ENCODE data around the gene FANCC. TPM values are rescaled to one million over a fixed set of nuclear protein-coding genes. Genes with fewer than 3 reads are reported as not detected.

Gene FANCC
- total and polyA plus RNA-seq, 2 of the 4 experiments (the other 2 are of a cell fraction) = 4.7 to 6.3 TPM

- no peaks in the 10 kb centered on the region for H3K9me3 ChIP-seq (ENCODE audit: control insufficient read depth, insufficient read depth, low read length)
- no peak overlapping the region for H2AFZ ChIP-seq (replicated peaks; ENCODE audit: low read length, poor library complexity)
- 0 out of 2 replicates have a peak, but pooled peaks cover 2% of the 10 kb centered on the region for H3K9me1 ChIP-seq (ENCODE audit: insufficient read depth, low read length)
- H2BK15ac ChIP-seq (ENCODE audit: low read depth, low read length) = no peak overlapping the region
- ChIA-PET CTCF (interaction anchor here (1.3 kb wide), 1 partner anchor 458 kb away, joined by 3 read pairs; no protein-coding TSS in a partner anchor), POLR2A (ENCODE audit: unreplicated experiment) (no interaction called here)
- H4K91ac ChIP-seq (ENCODE audit: insufficient read depth, low read depth, low read length) = no peak overlapping the region
- WGBS, 2 experiments (ENCODE audit: extremely low coverage in 2 of 2, insufficient read length in 1 of 2) = no CpG with 5 or more reads among the region's 10 CpGs
- H3K4me1 ChIP-seq (ENCODE audit: control insufficient read depth, insufficient read depth, low read length) = peaks cover 3% of the 10 kb centered on the region; the same call in 1 of the 2 replicates
- DNase-seq (no peak), ATAC-seq (ENCODE audit: low read depth) (no peak)
- no peak overlapping the region for H2AK5ac ChIP-seq (ENCODE audit: low read depth, low read length)
- dilution Hi-C loops (cut with HindIII; ENCODE audit: low sequenced_read_pairs, unreplicated experiment) (no loop called here), in situ Hi-C loops (cut with MboI; ENCODE audit: low sequenced_read_pairs) (no loop called here), intact Hi-C loops (cut with micrococcal nuclease) (no loop called here)
- H3K14ac ChIP-seq (replicated peaks; ENCODE audit: low read depth, low read length) = no peak overlapping the region
- no peak overlapping the region for H3K9ac ChIP-seq (ENCODE audit: low read depth, low read length)
- H4K20me1 ChIP-seq (ENCODE audit: insufficient read depth, low read length) = no peaks in the 10 kb centered on the region
- no peak overlapping the region for H4K5ac ChIP-seq (ENCODE audit: low read depth, low read length)
- no peak overlapping the region for H3K4me3 ChIP-seq (ENCODE audit: insufficient read depth, low read depth, low read length)
- no peak overlapping the region for H4K8ac ChIP-seq (ENCODE audit: low read depth in 2 of 2, low read length in 2 of 2)
- TF ChIP-seq FOS (IDR thresholded peaks at IDR 0.05; ENCODE audit: low read depth, low read length) (no peak), MAFK (IDR thresholded peaks at IDR 0.05; ENCODE audit: low read depth, low read length) (no peak), ELK1 (IDR thresholded peaks at IDR 0.05; ENCODE audit: borderline replicate concordance, low read depth, low read length) (no peak), NFE2L2 (IDR thresholded peaks at IDR 0.05; ENCODE audit: low read depth, low read length) (no peak), CHD1 (IDR thresholded peaks at IDR 0.05; ENCODE audit: low read depth, low read length) (no peak), POLR2A (IDR thresholded peaks at IDR 0.05; ENCODE audit: low read depth, low read length) (no peak), BHLHE40 (IDR thresholded peaks at IDR 0.05; ENCODE audit: low read depth, low read length) (no peak), USF2 (IDR thresholded peaks at IDR 0.05; ENCODE audit: low read depth, low read length) (no peak), MAZ (IDR thresholded peaks at IDR 0.05; ENCODE audit: borderline replicate concordance, low read depth, low read length) (no peak), RCOR1 (IDR thresholded peaks at IDR 0.05; ENCODE audit: insufficient replicate concordance, low read length) (no peak), CTCF (conservative IDR thresholded peaks at IDR 0.05; ENCODE audit: low read depth, low read length) (no peak), SMC3 (IDR thresholded peaks at IDR 0.05; ENCODE audit: low read depth, low read length) (no peak), RFX5 (IDR thresholded peaks at IDR 0.05; ENCODE audit: low read depth, low read length) (no peak), MXI1 (IDR thresholded peaks at IDR 0.05; ENCODE audit: borderline replicate concordance, low read depth, low read length) (no peak), CEBPB (IDR thresholded peaks at IDR 0.05; ENCODE audit: low read depth, low read length) (no peak), RAD21 (IDR thresholded peaks at IDR 0.05; ENCODE audit: low read length) (no peak)
- H3K27me3 ChIP-seq (ENCODE audit: control insufficient read depth, insufficient read depth, low read length) = no peaks in the 10 kb centered on the region
- no peak overlapping the region for H3K56ac ChIP-seq (ENCODE audit: extremely low read depth, insufficient read depth, low read length)
- no TSS peak for BruUV-seq (replicated peaks)
- no peak overlapping the region for H2BK20ac ChIP-seq (ENCODE audit: low read depth, low read length)
- H3K27ac ChIP-seq (ENCODE audit: insufficient read depth, low read length) = no peak overlapping the region
- no peak overlapping the region for H3K23ac ChIP-seq (ENCODE audit: low read depth, low read length)
- H3K36me3 ChIP-seq (ENCODE audit: control insufficient read depth, insufficient read depth, low read length) = no peaks in the 10 kb centered on the region
- H2BK5ac ChIP-seq (ENCODE audit: low read depth, low read length, poor library complexity, severe bottlenecking) = no peak overlapping the region
- no peak overlapping the region for H2BK120ac ChIP-seq (ENCODE audit: low read depth, low read length)
- H2AK9ac ChIP-seq (replicated peaks; ENCODE audit: low read depth, low read length, poor library complexity) = no peak overlapping the region
- H3K4me2 ChIP-seq (ENCODE audit: low read depth, low read length) = no peak overlapping the region
- H3K79me1 ChIP-seq (ENCODE audit: low read depth in 1 of 2, low read length in 2 of 2) = no peaks in the 10 kb centered on the region
- no peak overlapping the region for H3K18ac ChIP-seq (ENCODE audit: low read depth, low read length)
- no peak overlapping the region for H3K4ac ChIP-seq (ENCODE audit: low read depth, low read length)
Measured at GRCh38 chr9:95139126-95139525, 178.4 kb downstream of the FANCC start.

Measured in IMR-90 (cell line).